Measurements from ENCODE around the gene KLHL22.

The KLHL22 gene

GRCh38 chr22:20434264-20434751 lies 61.3 kb downstream of the KLHL22 start:
- no peak for DNase-seq (ENCODE audit: extremely low spot score)
- TF ChIP-seq, protein P1, sequence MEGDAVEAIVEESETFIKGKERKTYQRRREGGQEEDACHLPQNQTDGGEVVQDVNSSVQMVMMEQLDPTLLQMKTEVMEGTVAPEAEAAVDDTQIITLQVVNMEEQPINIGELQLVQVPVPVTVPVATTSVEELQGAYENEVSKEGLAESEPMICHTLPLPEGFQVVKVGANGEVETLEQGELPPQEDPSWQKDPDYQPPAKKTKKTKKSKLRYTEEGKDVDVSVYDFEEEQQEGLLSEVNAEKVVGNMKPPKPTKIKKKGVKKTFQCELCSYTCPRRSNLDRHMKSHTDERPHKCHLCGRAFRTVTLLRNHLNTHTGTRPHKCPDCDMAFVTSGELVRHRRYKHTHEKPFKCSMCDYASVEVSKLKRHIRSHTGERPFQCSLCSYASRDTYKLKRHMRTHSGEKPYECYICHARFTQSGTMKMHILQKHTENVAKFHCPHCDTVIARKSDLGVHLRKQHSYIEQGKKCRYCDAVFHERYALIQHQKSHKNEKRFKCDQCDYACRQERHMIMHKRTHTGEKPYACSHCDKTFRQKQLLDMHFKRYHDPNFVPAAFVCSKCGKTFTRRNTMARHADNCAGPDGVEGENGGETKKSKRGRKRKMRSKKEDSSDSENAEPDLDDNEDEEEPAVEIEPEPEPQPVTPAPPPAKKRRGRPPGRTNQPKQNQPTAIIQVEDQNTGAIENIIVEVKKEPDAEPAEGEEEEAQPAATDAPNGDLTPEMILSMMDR (IDR thresholded peaks at IDR 0.05; ENCODE audit: control extremely low read depth, extremely low read depth, low read depth, missing control alignments) = no peak
- CTCF ChIA-PET = interaction anchor here (0.9 to 2.8 kb wide), 4 partner anchors 14 to 25 kb away, joined by 3 to 15 read pairs (median 8); no protein-coding TSS in a partner anchor
- POLR2A ChIA-PET = no interaction called here

GRCh38 chr22:20433686-20434241 lies 61.8 kb downstream of the KLHL22 start:
- CTCF ChIA-PET = interaction anchor here (0.9 to 2.8 kb wide), 4 partner anchors 14 to 25 kb away, joined by 3 to 15 read pairs (median 8); no protein-coding TSS in a partner anchor
- POLR2A ChIA-PET = no interaction called here
- DNase-seq (ENCODE audit: extremely low spot score) = no peak
- TF ChIP-seq, protein P1 (IDR thresholded peaks at IDR 0.05; ENCODE audit: control extremely low read depth, extremely low read depth, low read depth, missing control alignments) = no peak

DNA sequence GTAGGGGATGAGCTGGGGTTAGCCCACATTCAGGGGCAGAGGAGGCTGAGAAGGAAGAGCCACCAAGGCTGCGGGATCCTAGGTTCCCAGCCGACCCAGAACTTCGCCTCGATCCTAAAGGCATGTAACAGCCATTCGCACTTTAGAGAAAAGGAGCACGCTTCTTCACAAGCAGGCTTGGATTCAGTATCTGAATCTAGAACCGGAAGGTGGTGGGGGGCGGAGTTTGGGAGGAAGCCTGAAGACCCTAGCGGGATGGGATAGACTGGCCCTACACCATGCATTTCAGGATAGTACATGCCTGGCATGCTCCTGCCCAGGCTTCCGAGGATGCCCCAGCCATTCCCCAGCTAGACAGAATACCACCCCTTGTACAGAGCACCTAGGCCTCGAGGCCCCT lies 62.4 kb downstream of the KLHL22 start:
- TF ChIP-seq, protein P1 (IDR thresholded peaks at IDR 0.05; ENCODE audit: control extremely low read depth, extremely low read depth, low read depth, missing control alignments) = no peak
- no peak for DNase-seq (ENCODE audit: extremely low spot score)
- ChIA-PET CTCF (interaction anchor here (0.9 to 2.8 kb wide), 3 partner anchors 15 to 26 kb away, joined by 3 to 15 read pairs (median 14); no protein-coding TSS in a partner anchor), POLR2A (no interaction called here)

DNA sequence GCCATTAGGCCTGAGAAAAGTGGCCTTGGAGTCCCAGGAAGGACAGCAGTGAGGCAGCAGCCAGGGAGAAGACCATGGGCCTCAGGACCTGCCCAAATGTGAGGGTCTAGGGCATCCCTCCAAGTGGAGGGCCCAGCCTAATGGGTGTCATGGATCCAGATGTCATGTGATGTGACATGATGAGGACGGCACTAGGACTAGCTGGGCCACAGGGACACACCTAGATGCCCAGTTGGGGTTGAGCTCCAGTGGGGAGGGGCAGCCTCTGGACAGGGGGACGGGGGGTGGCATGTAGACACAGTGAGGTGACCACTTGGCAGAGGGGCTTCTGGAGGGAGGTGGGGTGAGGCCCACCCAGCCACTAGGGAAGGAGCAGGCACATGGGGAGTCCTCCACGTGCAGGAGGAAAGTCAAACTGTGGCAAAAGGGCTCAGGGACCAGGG lies 63.3 kb downstream of the KLHL22 start:
- TF ChIP-seq, protein P1 (IDR thresholded peaks at IDR 0.05; ENCODE audit: control extremely low read depth, extremely low read depth, low read depth, missing control alignments) = no peak
- DNase-seq (ENCODE audit: extremely low spot score) = no peak
- CTCF ChIA-PET = no interaction called here
- POLR2A ChIA-PET = no interaction called here

- POLR2A ChIA-PET = no interaction called here
- TF ChIP-seq, protein P1 (IDR thresholded peaks at IDR 0.05; ENCODE audit: control extremely low read depth, extremely low read depth, low read depth, missing control alignments) = no peak
- DNase-seq (ENCODE audit: extremely low spot score) = no peak
- CTCF ChIA-PET = no interaction called here
These were observed 63.9 kb downstream of the KLHL22 start for GRCh38 chr22:20431511-20432192.

DNA sequence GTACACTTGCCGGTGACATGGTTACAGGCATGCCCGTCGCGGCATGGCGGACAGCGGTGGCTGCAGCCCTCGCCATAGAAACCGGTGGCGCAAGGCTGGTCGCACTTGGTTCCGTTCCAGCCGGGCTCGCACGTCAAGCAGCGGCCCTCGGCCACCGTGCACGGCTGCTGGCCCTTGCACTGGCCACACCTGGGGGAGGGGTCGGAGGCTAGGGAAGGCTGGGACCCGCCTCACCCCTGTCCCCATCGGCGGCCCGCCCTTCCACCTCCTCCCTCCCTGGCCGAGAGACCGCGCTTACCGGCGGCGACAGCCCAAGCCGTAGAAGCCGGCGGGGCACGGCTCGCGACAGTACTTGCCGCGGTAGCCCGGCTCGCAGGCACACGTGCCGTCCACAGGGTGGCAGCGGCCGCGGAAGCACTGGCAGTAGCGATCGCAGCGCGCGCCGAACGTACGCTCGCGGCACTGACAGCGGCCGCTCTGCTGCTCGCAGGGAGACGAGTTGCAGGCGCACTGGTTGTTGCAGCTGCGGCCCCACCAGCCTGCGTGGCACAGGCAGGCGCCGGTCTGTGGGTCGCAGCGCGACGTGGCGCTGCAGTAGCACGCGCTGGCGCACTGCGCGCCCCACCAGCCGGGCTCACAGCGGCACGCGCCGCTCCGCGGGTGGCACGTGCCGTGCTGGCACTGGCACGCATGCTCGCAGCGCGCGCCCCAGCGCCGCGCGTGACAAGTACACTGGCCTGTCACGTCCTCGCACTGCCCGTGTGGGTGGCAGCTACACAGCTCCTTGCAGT lies 64.7 kb downstream of the KLHL22 start:
- TF ChIP-seq, protein P1 (IDR thresholded peaks at IDR 0.05; ENCODE audit: control extremely low read depth, extremely low read depth, low read depth, missing control alignments) = no peak
- no peak for DNase-seq (ENCODE audit: extremely low spot score)
- POLR2A ChIA-PET = no interaction called here
- CTCF ChIA-PET = interaction anchor here (4.0 to 5.0 kb wide), 2 partner anchors 13 to 25 kb away, joined by 21 to 25 read pairs; no protein-coding TSS in a partner anchor
